ENCODE data around the gene RTTN.

DNA sequence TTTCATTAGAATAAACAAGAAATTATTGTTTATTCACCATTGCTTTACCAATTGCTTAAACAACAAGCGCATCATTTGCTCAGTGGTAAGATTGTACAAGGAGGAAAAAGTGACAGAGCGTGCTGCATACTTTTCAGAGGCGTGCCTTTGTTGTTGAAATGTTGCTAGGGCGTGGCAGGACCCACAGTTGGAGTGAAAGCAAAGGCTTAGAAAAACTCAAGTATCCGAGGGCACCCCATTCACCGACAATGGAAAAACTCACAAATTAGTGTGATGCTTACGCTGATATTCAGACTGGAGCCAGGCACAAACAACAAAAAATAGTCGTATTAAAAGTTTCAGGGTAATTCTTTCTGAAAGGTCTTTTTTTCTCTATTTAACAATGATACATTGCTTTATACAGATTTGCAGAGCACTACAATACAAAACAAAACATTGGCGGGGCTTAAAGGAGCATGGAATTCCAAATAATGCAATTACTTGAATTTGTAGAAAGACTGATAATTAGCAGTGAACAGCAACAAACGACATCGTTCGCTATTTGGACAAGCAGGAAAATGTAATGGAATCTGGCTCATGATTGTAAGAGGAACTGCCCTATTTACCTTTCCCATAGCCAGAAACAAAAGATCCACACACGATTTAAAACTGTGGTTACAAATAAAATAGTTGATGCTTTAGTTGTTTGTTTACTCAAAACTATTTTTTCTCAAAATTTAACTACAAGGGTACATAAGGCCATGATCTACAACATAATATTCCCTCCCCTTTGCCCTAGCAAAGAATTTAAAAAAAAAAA lies 37.8 kb upstream of the RTTN start:
- TF ChIP-seq SRSF9 (IDR thresholded peaks at IDR 0.05; ENCODE audit: borderline replicate concordance, insufficient read depth, low read depth, low read length, poor library complexity, severe bottlenecking) (no peak), HOXA3 (CRISPR knock-in tag; IDR thresholded peaks at IDR 0.05) (no peak), CHD2 (IDR thresholded peaks at IDR 0.05; ENCODE audit: low read depth, low read length) (no peak)
